DOHH2 (cell line): ENCODE data around the gene ABHD12B.

Source experiments
- CTCF ChIP-seq: fragments of 200-600 bp; sonication (generic); IDR thresholded peaks from one replicate; pipeline ENCODE4 v1.5.1; 2014; ENCODE audit warnings: antibody characterized with exemption, mild to moderate bottlenecking, low read depth, low read length; ENCODE audit not compliant: poor library complexity, severe bottlenecking
- EZH2phosphoT487 ChIP-seq: fragments of 200-600 bp; sonication (generic); IDR thresholded peaks from 2 replicates; pipeline ENCODE4 v1.6.1; 2017; ENCODE audit warnings: borderline replicate concordance, mild to moderate bottlenecking, antibody characterized with exemption, low read length, moderate library complexity, mixed read lengths

GRCh38 chr14:50922803-50923202, 51.0 kb downstream of the ABHD12B start:
- TF ChIP-seq CTCF (no peak), EZH2phosphoT487 (no peak)
